OCI-LY3 (cell line): Measurements from ENCODE around the gene WWC1.

Experiments used
- H2AFZ ChIP-seq: fragments of 200-600, 300-600 bp; shearing (Covaris generic); 2 replicates; pipeline ENCODE4 v1.6.0; 2014; ENCODE audit warnings: antibody characterized with exemption, low read depth, low read length
- H3K27ac ChIP-seq: fragments of 200-600, 300-600 bp; sonication (generic); 2 replicates; pipeline ENCODE4 v1.5.1; 2014; ENCODE audit warnings: mild to moderate bottlenecking, low read length, moderate library complexity, mixed read lengths
- H3K27me3 ChIP-seq: fragments of 200-600, 300-600 bp; sonication (generic); 2 replicates; pipeline ENCODE4 v1.6.1; 2014; ENCODE audit warnings: low read depth, low read length, mixed read lengths
- H3K36me3 ChIP-seq: fragments of 200-600, 300-600 bp; sonication (generic); replicated peaks from 2 replicates; pipeline ENCODE3; 2014; ENCODE audit warnings: low read depth, low read length, mixed read lengths
- H3K4me1 ChIP-seq: fragments of 300-600, 200-600 bp; sonication (generic); 2 replicates; pipeline ENCODE4 v1.6.1; 2014; ENCODE audit warnings: low read length, mixed read lengths
- H3K4me2 ChIP-seq: fragments of 200-600, 300-600 bp; sonication (generic); 2 replicates; pipeline ENCODE4 v1.6.1; 2014; ENCODE audit warnings: low read length, mixed read lengths
- H3K4me3 ChIP-seq: fragments of 300-600, 200-600 bp; sonication (generic); 2 replicates; pipeline ENCODE4 v1.5.1; 2014; ENCODE audit warnings: antibody characterized with exemption, mild to moderate bottlenecking, low read length, moderate library complexity
- H3K79me2 ChIP-seq: fragments of 300-600, 200-600 bp; shearing (Covaris generic); 2 replicates; pipeline ENCODE4 v1.6.1; 2014; ENCODE audit warnings: mild to moderate bottlenecking, low read length, mixed read lengths
- H3K9ac ChIP-seq: fragments of 300-600, 200-600 bp; shearing (Covaris generic); 2 replicates; pipeline ENCODE4 v1.6.0; 2014; ENCODE audit warnings: mild to moderate bottlenecking, low read length, moderate library complexity
- H3K9me3 ChIP-seq: fragments of 200-600, 300-600 bp; shearing (Covaris generic); 2 replicates; pipeline ENCODE4 v1.6.1; 2014; ENCODE audit warnings: low read length, mixed read lengths; ENCODE audit not compliant: insufficient read depth
- H4K20me1 ChIP-seq: fragments of 200-600, 300-600 bp; sonication (generic); 2 replicates; pipeline ENCODE4 v1.6.1; 2016; ENCODE audit warnings: low read length, mixed read lengths; ENCODE audit not compliant: insufficient read depth
- EZH2phosphoT487 ChIP-seq: fragments of 200-600 bp; shearing (Covaris generic); IDR thresholded peaks from 2 replicates; pipeline ENCODE4 v1.6.1; 2018; ENCODE audit warnings: antibody characterized with exemption, mixed run types, low read depth
- TF ChIP-seq, protein P1 (sequence below): fragments of 200-600, 300-600 bp; sonication (generic); IDR thresholded peaks from 2 replicates; pipeline ENCODE4 v1.5.1; 2014; ENCODE audit warnings: antibody characterized with exemption, low read length, low read depth

WWC1 gene

DNA sequence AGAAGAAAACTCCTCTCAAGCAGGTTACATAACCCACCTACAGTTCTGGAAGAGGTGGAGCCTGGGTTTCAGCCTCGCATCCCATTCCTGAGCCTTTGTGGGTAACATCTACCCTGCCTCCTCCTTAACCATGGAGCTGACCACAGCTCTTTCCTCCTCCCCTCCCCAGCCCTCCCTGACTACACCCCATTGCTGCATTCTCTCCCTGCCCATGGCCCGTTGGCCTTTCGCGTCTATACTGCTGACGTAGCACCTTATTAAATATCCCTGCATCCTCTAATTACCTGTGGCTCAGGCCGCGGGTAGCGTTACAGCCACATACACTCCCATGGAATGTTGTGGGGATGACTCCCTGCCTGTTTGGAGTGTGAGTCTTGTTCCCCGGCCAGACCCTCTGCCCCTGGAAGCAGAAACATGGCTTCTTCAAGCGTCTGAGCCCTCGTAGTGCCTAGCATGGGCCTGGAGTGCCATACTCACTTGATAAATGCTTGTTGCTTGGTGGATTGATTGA lies 72.8 kb downstream of the WWC1 start:
- no peak overlapping the region for H2AFZ ChIP-seq
- H3K9ac ChIP-seq, result no peak overlapping the region
- no peaks in the 10 kb centered on the region; the same call in 1 of the 2 replicates for H3K79me2 ChIP-seq
- no peaks in the 10 kb centered on the region for H3K9me3 ChIP-seq
- no peaks in the 10 kb centered on the region for H3K27me3 ChIP-seq
- H3K4me1 ChIP-seq, result no peaks in the 10 kb centered on the region
- H3K4me2 ChIP-seq, result no peak overlapping the region
- H3K36me3 ChIP-seq, result no peaks in the 10 kb centered on the region
- H4K20me1 ChIP-seq, result peaks cover 13% of the 10 kb centered on the region
- no peak for TF ChIP-seq EZH2phosphoT487
- TF ChIP-seq, protein P1, sequence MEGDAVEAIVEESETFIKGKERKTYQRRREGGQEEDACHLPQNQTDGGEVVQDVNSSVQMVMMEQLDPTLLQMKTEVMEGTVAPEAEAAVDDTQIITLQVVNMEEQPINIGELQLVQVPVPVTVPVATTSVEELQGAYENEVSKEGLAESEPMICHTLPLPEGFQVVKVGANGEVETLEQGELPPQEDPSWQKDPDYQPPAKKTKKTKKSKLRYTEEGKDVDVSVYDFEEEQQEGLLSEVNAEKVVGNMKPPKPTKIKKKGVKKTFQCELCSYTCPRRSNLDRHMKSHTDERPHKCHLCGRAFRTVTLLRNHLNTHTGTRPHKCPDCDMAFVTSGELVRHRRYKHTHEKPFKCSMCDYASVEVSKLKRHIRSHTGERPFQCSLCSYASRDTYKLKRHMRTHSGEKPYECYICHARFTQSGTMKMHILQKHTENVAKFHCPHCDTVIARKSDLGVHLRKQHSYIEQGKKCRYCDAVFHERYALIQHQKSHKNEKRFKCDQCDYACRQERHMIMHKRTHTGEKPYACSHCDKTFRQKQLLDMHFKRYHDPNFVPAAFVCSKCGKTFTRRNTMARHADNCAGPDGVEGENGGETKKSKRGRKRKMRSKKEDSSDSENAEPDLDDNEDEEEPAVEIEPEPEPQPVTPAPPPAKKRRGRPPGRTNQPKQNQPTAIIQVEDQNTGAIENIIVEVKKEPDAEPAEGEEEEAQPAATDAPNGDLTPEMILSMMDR, result no peak
- H3K4me3 ChIP-seq, result no peak overlapping the region
- no peak overlapping the region for H3K27ac ChIP-seq

DNA sequence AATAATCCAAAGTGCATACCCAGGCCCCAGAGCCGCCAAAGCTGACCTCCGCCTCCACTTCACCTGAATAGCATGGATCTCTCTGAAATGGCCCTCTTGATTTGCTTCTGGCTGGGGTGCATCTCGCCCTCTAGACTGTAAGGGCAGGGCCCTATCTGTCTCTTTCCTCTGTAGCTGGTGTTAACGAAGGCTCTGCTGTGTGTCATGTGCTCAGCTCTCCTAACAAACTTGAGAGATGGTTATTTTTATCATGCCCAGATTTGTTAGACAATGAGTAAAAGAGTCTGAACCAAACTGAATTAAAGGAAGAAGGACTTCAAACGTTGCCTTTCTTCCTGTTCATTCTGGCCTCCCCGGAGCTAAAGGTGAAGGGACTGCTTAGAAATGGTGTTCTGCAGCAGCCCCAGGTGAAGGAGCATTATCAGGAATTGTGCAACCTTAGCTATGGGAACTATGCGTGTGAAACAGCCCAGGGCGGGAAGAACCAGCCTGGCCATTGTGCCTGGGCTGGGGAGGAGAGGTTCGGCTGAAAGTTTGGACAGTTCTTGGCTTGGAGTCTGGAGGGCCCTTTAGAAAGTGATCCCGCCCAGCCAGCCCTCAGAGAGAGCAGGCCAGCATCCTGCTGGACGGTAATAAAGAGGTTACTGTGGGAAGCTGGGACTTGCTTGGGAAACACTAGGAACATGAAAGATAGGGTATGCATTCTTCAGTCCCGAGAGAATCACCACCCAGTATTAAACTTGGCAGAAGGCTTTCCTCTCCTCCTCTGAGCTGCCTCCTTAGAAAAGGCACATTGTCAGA lies 73.5 kb downstream of the WWC1 start:
- no peaks in the 10 kb centered on the region for H3K27me3 ChIP-seq
- TF ChIP-seq, protein P1, result no peak
- TF ChIP-seq EZH2phosphoT487, result no peak
- no peaks in the 10 kb centered on the region for H3K4me1 ChIP-seq
- H3K79me2 ChIP-seq, result no peaks in the 10 kb centered on the region; the same call in 1 of the 2 replicates
- no peaks in the 10 kb centered on the region for H3K36me3 ChIP-seq
- no peak overlapping the region for H3K9ac ChIP-seq
- no peak overlapping the region for H2AFZ ChIP-seq
- H3K9me3 ChIP-seq, result no peaks in the 10 kb centered on the region
- no peak overlapping the region for H3K27ac ChIP-seq
- H4K20me1 ChIP-seq, result peaks cover 9% of the 10 kb centered on the region
- no peak overlapping the region for H3K4me3 ChIP-seq
- no peak overlapping the region for H3K4me2 ChIP-seq

DNA sequence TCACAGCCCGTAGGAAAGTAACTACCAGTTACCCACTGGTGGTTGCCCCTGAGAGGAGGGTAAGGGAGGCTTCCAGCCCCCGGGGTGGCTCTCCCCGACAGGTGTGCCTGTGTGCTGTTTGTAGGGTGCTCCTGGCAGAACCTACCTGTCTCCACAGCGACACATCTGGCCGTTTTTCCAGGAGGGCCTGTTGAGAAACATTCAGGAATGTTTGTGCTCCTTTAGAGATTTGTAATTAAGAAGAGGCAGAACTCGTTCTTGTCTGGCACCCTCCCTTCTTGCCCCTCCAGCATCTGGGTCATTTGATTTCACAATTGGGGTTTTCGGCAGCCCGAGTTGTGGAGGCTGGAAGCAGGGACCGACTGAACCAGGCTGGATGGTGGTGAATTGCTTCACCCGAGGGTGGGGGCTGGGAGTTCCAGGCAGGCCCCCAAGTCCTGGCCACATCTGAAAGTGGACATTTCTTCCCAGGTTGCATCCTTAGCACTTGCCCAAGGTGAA lies 74.2 kb downstream of the WWC1 start:
- no peak overlapping the region for H2AFZ ChIP-seq
- H3K9ac ChIP-seq, result no peak overlapping the region
- no peak overlapping the region for H3K4me2 ChIP-seq
- H3K79me2 ChIP-seq, result no peaks in the 10 kb centered on the region; the same call in 1 of the 2 replicates
- no peaks in the 10 kb centered on the region for H3K36me3 ChIP-seq
- no peaks in the 10 kb centered on the region for H3K9me3 ChIP-seq
- no peak overlapping the region for H3K4me3 ChIP-seq
- H3K4me1 ChIP-seq, result no peaks in the 10 kb centered on the region
- H3K27me3 ChIP-seq, result no peaks in the 10 kb centered on the region
- peaks cover 9% of the 10 kb centered on the region for H4K20me1 ChIP-seq
- no peak overlapping the region for H3K27ac ChIP-seq
- TF ChIP-seq, protein P1, result no peak

DNA sequence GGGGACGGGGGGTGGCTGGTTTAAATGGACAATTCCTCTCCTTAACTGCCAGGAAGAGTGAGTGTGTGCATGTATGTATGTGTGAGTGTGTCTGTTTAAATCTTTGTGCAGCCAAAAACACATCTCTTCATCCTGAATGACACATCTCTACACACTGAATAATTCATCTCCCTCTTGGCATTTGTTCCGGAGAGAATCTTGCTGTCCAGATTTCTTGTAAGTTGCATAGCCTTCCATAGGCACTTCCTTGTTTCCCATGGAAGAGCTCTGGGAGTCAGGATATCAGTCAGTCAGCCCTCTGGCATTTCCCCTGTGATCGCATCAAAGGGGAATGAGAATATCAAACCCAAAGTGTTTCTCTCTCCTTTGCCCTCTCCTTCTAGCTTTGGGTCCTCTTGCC lies 74.7 kb downstream of the WWC1 start:
- no peak overlapping the region for H2AFZ ChIP-seq
- H3K9me3 ChIP-seq, result no peaks in the 10 kb centered on the region
- no peaks in the 10 kb centered on the region for H3K36me3 ChIP-seq
- H3K4me2 ChIP-seq, result no peak overlapping the region
- peaks cover 9% of the 10 kb centered on the region for H4K20me1 ChIP-seq
- H3K27me3 ChIP-seq, result no peaks in the 10 kb centered on the region
- no peak overlapping the region for H3K27ac ChIP-seq
- no peaks in the 10 kb centered on the region; the same call in 1 of the 2 replicates for H3K79me2 ChIP-seq
- TF ChIP-seq, protein P1, result no peak
- TF ChIP-seq EZH2phosphoT487, result no peak
- H3K9ac ChIP-seq, result no peak overlapping the region
- no peaks in the 10 kb centered on the region for H3K4me1 ChIP-seq
- H3K4me3 ChIP-seq, result no peak overlapping the region
